Measurements from ENCODE around the gene ZNF883. TPM values are rescaled to one million over a fixed set of nuclear protein-coding genes. Genes with fewer than 3 reads are reported as not detected.

Gene ZNF883
- total and polyA plus RNA-seq, 9 of the 15 experiments (the other 6 are each of a cell fraction or from before 2014, with no cell fraction given): 1.00 to 5.7 (median 3.7) TPM

GRCh38 chr9:113005777-113006176, 6.2 kb downstream of the ZNF883 start:
- no TSS peak for BruUV-seq (replicated peaks)
- no peaks in the 10 kb centered on the region for H3K4me1 ChIP-seq (replicated peaks in 1 of 2; ENCODE audit: control insufficient read depth in 2 of 2, insufficient read depth in 2 of 2, low read length in 2 of 2)
- DNase-seq (ENCODE audit: extremely low read depth in 1 of 4, low spot score in 3 of 4) (no peak), ATAC-seq (no peak), FAIRE-seq (no peak)
- ChIA-PET POLR2A (no interaction called here), CTCF (ENCODE audit: low intra/inter-chr PET ratio) (no interaction called here)
- 0% methylated on average over 1 of the region's 1 CpG for WGBS (ENCODE audit: insufficient coverage, low coverage, missing lambda C conversion rate)
- H3K79me2 ChIP-seq (ENCODE audit: control insufficient read depth, insufficient read depth, low read length): no peaks in the 10 kb centered on the region
- no peak overlapping the region for H3K4me3 ChIP-seq
- intact Hi-C loops (cut with micrococcal nuclease) (no loop called here), in situ Hi-C loops (cut with MboI) (no loop called here)
- H3K9ac ChIP-seq (ENCODE audit: insufficient read depth in 1 of 2, low read depth in 2 of 2, low read length in 2 of 2): no peak overlapping the region
- no peaks in the 10 kb centered on the region for H3K27me3 ChIP-seq (ENCODE audit: control insufficient read depth in 2 of 2, insufficient read depth in 2 of 2, low read length in 2 of 2)
- H3K27ac ChIP-seq (ENCODE audit: extremely low read depth, low read depth, low read length): no peak overlapping the region
- no peak overlapping the region for H2AFZ ChIP-seq (ENCODE audit: low read depth, low read length)
- H4K20me1 ChIP-seq (replicated peaks; ENCODE audit: control insufficient read depth, insufficient read depth, low read length): no peaks in the 10 kb centered on the region
- no peaks in the 10 kb centered on the region for H3K9me1 ChIP-seq (ENCODE audit: control insufficient read depth, insufficient read depth, low read length)
- H3K9me3 ChIP-seq (replicated peaks; ENCODE audit: control insufficient read depth, insufficient read depth, low read depth, low read length): no peaks in the 10 kb centered on the region; the same call in 1 of the 2 replicates
- no peaks in the 10 kb centered on the region for H3K36me3 ChIP-seq (ENCODE audit: control insufficient read depth, insufficient read depth, low read length)
- H3K4me2 ChIP-seq (ENCODE audit: insufficient read depth, low read length): no peak overlapping the region
- TF ChIP-seq TFE3 (CRISPR knock-in tag; IDR thresholded peaks at IDR 0.05): no peak
- TF ChIP-seq HCFC1 (IDR thresholded peaks at IDR 0.05; ENCODE audit: low read depth, low read length): no peak
- TF ChIP-seq SRSF7 (optimal IDR thresholded peaks at IDR 0.05; ENCODE audit: low read depth, low read length): no peak
- no peak for TF ChIP-seq ELF2 (CRISPR knock-in tag; IDR thresholded peaks at IDR 0.05)
- no peak for TF ChIP-seq NFATC3 (IDR thresholded peaks at IDR 0.05)
- no peak for TF ChIP-seq SMARCE1 (IDR thresholded peaks at IDR 0.05)
- TF ChIP-seq NUFIP1 (IDR thresholded peaks at IDR 0.05; ENCODE audit: partially characterized antibody): no peak
- no peak for TF ChIP-seq FUS (optimal IDR thresholded peaks at IDR 0.05; ENCODE audit: low read depth, low read length)
- TF ChIP-seq, protein P1, sequence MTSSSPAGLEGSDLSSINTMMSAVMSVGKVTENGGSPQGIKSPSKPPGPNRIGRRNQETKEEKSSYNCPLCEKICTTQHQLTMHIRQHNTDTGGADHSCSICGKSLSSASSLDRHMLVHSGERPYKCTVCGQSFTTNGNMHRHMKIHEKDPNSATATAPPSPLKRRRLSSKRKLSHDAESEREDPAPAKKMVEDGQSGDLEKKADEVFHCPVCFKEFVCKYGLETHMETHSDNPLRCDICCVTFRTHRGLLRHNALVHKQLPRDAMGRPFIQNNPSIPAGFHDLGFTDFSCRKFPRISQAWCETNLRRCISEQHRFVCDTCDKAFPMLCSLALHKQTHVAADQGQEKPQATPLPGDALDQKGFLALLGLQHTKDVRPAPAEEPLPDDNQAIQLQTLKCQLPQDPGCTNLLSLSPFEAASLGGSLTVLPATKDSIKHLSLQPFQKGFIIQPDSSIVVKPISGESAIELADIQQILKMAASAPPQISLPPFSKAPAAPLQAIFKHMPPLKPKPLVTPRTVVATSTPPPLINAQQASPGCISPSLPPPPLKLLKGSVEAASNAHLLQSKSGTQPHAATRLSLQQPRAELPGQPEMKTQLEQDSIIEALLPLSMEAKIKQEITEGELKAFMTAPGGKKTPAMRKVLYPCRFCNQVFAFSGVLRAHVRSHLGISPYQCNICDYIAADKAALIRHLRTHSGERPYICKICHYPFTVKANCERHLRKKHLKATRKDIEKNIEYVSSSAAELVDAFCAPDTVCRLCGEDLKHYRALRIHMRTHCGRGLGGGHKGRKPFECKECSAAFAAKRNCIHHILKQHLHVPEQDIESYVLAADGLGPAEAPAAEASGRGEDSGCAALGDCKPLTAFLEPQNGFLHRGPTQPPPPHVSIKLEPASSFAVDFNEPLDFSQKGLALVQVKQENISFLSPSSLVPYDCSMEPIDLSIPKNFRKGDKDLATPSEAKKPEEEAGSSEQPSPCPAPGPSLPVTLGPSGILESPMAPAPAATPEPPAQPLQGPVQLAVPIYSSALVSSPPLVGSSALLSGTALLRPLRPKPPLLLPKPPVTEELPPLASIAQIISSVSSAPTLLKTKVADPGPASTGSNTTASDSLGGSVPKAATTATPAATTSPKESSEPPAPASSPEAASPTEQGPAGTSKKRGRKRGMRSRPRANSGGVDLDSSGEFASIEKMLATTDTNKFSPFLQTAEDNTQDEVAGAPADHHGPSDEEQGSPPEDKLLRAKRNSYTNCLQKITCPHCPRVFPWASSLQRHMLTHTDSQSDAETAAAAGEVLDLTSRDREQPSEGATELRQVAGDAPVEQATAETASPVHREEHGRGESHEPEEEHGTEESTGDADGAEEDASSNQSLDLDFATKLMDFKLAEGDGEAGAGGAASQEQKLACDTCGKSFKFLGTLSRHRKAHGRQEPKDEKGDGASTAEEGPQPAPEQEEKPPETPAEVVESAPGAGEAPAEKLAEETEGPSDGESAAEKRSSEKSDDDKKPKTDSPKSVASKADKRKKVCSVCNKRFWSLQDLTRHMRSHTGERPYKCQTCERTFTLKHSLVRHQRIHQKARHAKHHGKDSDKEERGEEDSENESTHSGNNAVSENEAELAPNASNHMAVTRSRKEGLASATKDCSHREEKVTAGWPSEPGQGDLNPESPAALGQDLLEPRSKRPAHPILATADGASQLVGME (CRISPR knock-in tag; IDR thresholded peaks at IDR 0.05): no peak
- no peak for TF ChIP-seq ZZZ3 (IDR thresholded peaks at IDR 0.05)
- TF ChIP-seq ZNF609 (CRISPR knock-in tag; IDR thresholded peaks at IDR 0.05; ENCODE audit: borderline replicate concordance): no peak
- no peak for TF ChIP-seq RFX5 (IDR thresholded peaks at IDR 0.05; ENCODE audit: low read depth, low read length)

Data from K562 (cell line).